ENCODE measurements around the gene UPF1.

GRCh38 chr19:18865106-18865972, 33.6 kb downstream of the UPF1 start:
- TF ChIP-seq POLR2A (IDR thresholded peaks at IDR 0.05; ENCODE audit: low read depth, low read length): no peak
- TF ChIP-seq TAF1 (IDR thresholded peaks at IDR 0.05; ENCODE audit: borderline replicate concordance, low read depth, low read length): no peak
- TF ChIP-seq POLR2AphosphoS5 (IDR thresholded peaks at IDR 0.05; ENCODE audit: low read depth, low read length): no peak
